Measurements from ENCODE around the gene SLC10A7. TPM values are rescaled to one million over a fixed set of nuclear protein-coding genes. Genes with fewer than 3 reads are reported as not detected.
A peak's percentile ranks its signal among the peaks of the same experiment; 100 is the strongest.

SLC10A7 gene
- total RNA-seq, 1 experiment from 2014 or later, result 3.9 TPM

DNA sequence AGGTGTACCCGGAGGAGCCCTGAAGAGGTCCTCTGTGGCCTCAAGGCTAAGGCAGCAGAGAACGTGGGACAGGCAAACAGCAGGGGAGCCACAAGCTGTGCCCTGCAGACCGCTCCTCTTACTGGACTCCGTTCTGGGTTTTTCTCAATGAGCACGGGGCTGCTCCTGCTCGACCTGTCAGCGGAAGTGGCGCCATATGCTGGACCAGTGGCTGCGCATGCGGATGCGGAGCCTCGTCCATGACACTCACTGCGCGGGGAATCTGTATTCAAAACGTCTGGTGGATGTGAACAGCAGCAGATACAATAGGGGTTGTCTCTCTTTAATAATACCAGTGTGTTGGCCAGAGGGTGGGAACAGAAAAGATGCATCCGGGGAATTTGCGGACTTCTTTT, 277.9 kb downstream of the SLC10A7 start:
- Histone ChIP-seq H3K18ac (ENCODE audit: insufficient read length, low read depth, low read length) (no peak overlapping the region), H4K5ac (ENCODE audit: insufficient read length, low read depth, low read length) (no peak overlapping the region), H3K27ac (ENCODE audit: insufficient read length, low read depth, low read length) (no peak overlapping the region), H3K4me1 (ENCODE audit: insufficient read depth, low read length) (no peaks in the 10 kb centered on the region), H3K4me2 (ENCODE audit: insufficient read depth, insufficient read length, low read length) (no peak overlapping the region), H4K20me1 (ENCODE audit: control insufficient read depth, insufficient read depth, insufficient read length) (no peaks in the 10 kb centered on the region), H4K91ac (ENCODE audit: insufficient read length, low read depth, low read length) (no peak overlapping the region), H3T11ph (ENCODE audit: low read length) (no peak overlapping the region), H2BK5ac (ENCODE audit: insufficient read length, low read length) (no peak overlapping the region), H3K79me1 (ENCODE audit: insufficient read depth, low read depth, low read length, poor library complexity, severe bottlenecking) (no peaks in the 10 kb centered on the region), H3K56ac (ENCODE audit: insufficient read length, low read depth, low read length) (no peak overlapping the region), H2AK5ac (ENCODE audit: insufficient read length, low read length) (no peak overlapping the region), H3K9ac (ENCODE audit: extremely low read depth, insufficient read length, low read length) (no peak overlapping the region), H3K14ac (ENCODE audit: insufficient read depth, low read length) (no peak overlapping the region), H2AFZ (ENCODE audit: low read length) (no peak overlapping the region), H3K23ac (ENCODE audit: insufficient read length, low read depth, low read length) (no peak overlapping the region), H4K8ac (replicated peaks; ENCODE audit: insufficient read length, low read depth, low read length) (no peak overlapping the region), H2BK120ac (ENCODE audit: low read depth, low read length, poor library complexity, severe bottlenecking) (no peak overlapping the region), H3K23me2 (ENCODE audit: insufficient read length, low read depth, low read length, poor library complexity, severe bottlenecking) (no peaks in the 10 kb centered on the region), H3K27me3 (ENCODE audit: insufficient read depth, low read length) (no peaks in the 10 kb centered on the region), H3K4ac (ENCODE audit: low read depth, low read length) (no peak overlapping the region), H3K79me2 (ENCODE audit: insufficient read depth, low read length) (no peaks in the 10 kb centered on the region), H2BK12ac (ENCODE audit: insufficient read length, low read depth, low read length) (no peak overlapping the region), H3K9me3 (ENCODE audit: control insufficient read depth, low read depth, low read length) (no peaks in the 10 kb centered on the region), H2BK20ac (ENCODE audit: low read depth, low read length, poor library complexity, severe bottlenecking) (no peak overlapping the region), H2BK15ac (ENCODE audit: low read depth, low read length) (no peak overlapping the region)
- Mint-ChIP-seq H3K4me1 (peaks cover 4 to 6% of the 10 kb centered on the region in 2 experiments; a peak in 3 of 4 replicates), H3K4me3 (no peak overlapping the region), H3K27ac (peak overlapping the region in 1 of 3 experiments; percentile 35; a peak in 1 of 7 replicates), H3K9me3 (no peaks in the 10 kb centered on the region; a peak in 1 of 5 replicates), H3K36me3 (ENCODE audit: insufficient read depth in 1 of 3, low read depth in 3 of 3) (no peaks in the 10 kb centered on the region), H3K27me3 (ENCODE audit: low read depth) (peaks cover 6% of the 10 kb centered on the region)
- no peak for DNase-seq
- no CpG with 5 or more reads among the region's 17 CpGs for WGBS (ENCODE audit: extremely low coverage, insufficient read length, low lambda C conversion rate)
- TF ChIP-seq, protein P1, sequence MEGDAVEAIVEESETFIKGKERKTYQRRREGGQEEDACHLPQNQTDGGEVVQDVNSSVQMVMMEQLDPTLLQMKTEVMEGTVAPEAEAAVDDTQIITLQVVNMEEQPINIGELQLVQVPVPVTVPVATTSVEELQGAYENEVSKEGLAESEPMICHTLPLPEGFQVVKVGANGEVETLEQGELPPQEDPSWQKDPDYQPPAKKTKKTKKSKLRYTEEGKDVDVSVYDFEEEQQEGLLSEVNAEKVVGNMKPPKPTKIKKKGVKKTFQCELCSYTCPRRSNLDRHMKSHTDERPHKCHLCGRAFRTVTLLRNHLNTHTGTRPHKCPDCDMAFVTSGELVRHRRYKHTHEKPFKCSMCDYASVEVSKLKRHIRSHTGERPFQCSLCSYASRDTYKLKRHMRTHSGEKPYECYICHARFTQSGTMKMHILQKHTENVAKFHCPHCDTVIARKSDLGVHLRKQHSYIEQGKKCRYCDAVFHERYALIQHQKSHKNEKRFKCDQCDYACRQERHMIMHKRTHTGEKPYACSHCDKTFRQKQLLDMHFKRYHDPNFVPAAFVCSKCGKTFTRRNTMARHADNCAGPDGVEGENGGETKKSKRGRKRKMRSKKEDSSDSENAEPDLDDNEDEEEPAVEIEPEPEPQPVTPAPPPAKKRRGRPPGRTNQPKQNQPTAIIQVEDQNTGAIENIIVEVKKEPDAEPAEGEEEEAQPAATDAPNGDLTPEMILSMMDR (conservative IDR thresholded peaks at IDR 0.05), result no peak
